C1 segment of cervical spinal cord (tissue), 14 donors: ENCODE measurements around the gene CREG2.
"Not testable (repeated sequence)": the region's sequence is repeated elsewhere in the genome, so short reads cannot be mapped to it uniquely, and the experiment has no call there.

ENCODE experiments used
- DNase-seq, 14 donors: peaks; one replicate each; lab custom pipeline; 2025; lab: John Stamatoyannopoulos, UW

The CREG2 gene

GRCh38 chr2:101348883-101349282 is 38.4 kb downstream of the CREG2 start:
- DNase-seq, result no peak

DNA sequence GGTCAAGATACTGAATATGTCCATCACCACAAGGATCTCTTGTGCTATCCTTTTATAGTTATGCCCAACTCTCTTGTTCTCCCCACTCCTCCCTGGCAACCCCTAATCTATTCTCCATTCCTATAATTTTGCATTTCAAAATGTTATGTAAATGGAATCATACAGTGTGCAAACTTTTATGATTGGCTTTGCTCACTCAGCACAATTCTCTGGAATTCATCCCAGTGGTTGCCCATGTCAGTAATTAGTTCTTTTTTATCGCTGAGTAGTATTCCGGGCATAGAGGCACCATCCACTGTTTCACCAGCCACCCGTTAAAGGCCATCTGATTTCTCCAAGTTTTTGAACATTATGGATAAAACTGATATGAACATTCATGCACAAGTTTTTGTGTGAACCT is 40.4 kb downstream of the CREG2 start:
- DNase-seq, result no peak

GRCh38 chr2:101344137-101344536 is 43.2 kb downstream of the CREG2 start:
- DNase-seq, result peak in 3 of 14 donors; percentile 7 to 28 (median 21)

GRCh38 chr2:101342625-101343008 is 44.7 kb downstream of the CREG2 start:
- no peak for DNase-seq

- DNase-seq, result peak in 10 of 14 donors; percentile 34 to 74 (median 49)
Measured at GRCh38 chr2:101341901-101342624, 45.2 kb downstream of the CREG2 start.

GRCh38 chr2:101341421-101341820 is 45.9 kb downstream of the CREG2 start:
- no peak for DNase-seq

GRCh38 chr2:101340141-101340551 is 47.2 kb downstream of the CREG2 start:
- no peak for DNase-seq

DNA sequence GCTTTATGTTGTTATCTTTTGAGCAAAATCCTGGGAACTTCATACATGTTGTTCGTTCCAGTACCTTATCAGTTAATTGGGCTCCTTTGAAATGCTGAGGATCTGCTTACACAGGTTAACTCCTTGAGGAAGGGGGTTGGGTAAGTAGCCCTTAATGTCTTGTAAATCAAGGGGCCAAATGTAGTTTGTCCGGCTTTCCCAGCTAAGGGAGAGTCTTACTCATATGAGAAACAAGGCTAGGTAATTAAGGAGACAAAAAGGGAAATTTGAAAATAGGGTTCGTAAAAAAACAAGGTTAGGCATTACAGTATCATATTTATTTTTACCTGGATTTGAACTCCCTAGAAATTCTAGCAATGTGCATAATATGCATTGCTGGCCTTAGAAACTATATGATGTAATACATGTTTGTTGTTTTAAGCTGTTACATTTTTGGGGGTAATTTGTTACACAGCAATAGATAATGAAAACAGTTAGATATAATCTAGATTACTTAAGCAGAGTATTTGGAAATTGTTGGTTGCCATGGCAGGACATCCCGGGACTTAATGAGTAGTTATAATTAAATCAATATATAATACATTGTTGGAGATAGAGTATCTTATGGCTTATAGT is 47.9 kb downstream of the CREG2 start:
- no peak for DNase-seq

DNA sequence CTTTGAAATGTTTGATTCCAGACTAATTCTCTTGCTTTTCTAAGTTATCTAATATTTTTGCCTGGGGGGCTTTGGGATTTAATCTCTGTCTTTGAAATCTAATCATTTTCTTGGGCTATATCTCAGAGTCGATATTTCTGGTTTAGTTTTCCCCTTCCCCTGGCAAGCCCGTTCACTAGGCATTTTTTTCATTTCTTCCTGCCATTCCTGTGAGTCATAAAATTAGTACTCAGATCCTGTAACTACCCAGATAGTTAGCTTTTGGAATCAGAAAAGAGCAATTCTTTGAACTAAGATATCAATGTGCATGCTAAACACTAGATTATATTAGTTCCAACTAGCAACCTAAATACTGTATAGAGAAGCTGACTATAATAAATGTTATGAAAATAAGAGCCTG is 49.4 kb downstream of the CREG2 start:
- DNase-seq, result no peak

- DNase-seq, result no peak
Measured at GRCh38 chr2:101332885-101333766, 54.2 kb downstream of the CREG2 start.

- DNase-seq, result no peak
Measured at GRCh38 chr2:101331202-101331601, 56.1 kb downstream of the CREG2 start.

DNA sequence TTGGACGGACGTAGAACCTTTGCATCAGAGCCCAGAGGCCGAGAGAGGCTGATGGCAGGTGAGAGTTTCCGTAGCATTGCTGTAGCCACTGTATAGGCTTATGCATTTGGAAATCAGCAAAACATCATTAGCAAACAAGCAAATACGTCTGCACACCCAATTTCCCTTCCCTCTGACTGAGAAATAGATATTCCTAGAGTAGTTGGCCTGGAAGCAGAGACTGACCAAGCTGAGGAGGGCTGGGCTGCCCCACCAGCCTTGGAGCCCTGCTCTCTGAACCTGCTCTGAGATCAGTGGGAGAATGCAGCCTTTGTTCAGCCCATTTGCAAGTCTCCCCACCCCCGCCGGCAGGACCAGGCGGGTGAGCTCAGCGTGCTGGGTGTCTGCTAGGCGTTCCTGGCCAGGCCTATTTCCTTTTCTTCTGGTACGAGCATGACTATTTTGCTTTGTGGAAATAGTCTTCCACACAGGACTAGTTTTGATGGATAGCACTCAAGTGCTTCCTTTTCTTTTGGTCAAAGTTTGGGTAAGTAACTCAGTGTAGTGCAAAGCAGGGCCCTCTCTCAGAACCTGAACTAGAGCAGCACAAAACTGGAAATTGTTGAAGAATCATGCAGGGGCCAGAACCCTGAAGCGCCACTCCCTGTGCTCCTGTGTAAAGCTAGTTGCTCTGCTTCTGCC is 56.9 kb downstream of the CREG2 start:
- peak in 11 of 14 donors; percentile 17 to 75 (median 68) for DNase-seq

DNA sequence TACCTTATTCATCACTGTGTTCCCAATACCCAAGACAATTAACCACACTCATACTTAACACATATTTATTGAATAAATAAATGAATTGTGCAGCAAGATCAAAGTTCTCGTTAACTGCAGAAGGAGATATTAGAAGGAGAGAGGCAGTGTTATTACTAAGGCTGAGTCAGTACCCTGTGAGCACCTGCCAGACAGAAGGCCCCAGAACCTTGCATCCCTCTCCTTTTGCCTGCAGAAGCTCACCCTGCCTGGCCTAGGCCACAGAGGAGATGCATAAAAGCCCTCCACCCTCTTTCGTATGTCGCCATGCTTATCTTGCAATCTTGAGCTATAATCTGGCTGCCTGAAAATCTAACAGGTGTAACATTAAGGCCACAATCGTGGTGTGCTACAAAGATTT is 58.3 kb downstream of the CREG2 start:
- no peak for DNase-seq

DNA sequence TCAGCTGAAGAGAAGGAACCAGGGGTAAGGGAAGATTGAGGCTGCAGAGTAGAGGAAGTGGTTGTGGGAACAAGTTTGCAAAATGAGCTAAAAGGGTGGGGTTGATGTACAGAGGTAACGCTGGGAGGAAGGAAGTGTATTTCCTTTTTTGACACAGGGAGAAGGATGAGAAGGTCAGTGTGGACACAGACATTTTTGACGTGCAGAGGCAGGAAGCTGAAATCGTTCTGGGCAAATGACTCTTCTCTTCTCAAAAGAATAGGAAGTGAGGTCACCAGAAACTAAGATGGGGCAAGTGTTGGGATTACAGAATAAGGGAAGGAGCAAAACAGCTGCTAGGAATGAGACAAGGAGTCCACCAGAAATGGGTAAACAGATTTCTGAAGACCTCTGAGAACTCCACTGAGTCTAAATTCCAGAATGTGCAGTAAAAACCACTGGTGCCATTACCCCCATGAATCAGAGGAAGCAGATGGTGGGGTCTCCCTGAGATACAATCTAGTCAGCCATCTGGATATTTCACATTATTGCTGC is 58.8 kb downstream of the CREG2 start:
- DNase-seq, result no peak

- DNase-seq, result no peak
Measured at GRCh38 chr2:101327863-101328394, 59.4 kb downstream of the CREG2 start.

DNA sequence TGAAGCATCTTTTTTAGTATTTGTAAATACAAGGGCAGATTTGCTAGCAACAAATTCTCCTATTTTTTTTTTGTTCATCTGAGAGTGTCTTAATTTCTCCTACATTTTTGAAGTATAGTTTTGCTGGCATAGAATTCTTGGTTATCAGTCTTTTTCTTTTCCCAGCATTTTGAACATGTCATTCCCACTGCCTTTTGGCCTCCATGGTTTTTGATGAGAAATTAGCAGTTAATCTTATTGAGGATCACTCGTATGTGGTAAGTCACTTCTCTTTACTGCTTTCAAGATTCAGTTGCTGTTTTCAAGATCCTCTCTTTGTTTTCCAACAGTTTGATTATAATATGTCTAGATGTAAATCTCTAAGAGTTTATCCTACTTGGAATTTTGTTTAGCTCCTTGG is 61.9 kb downstream of the CREG2 start:
- DNase-seq, result no peak

- not testable (repeated sequence) for DNase-seq
Measured at GRCh38 chr2:101316568-101316967, 70.7 kb downstream of the CREG2 start.

DNA sequence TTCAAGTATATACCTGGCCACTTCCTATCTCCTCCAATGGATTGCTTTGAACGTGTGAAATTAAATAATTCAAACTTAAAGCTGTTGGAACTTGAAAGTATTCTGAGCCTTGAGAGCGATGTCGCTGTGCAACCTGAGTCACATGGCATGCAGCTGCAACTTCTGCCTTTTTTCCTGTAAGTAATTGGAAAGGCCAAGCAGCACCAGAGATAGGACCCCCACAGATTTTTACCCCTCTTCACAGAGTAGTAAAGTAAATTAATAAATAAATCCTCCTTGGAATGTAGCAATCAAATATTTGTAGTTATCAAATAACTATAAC is 75.6 kb downstream of the CREG2 start:
- DNase-seq, result no peak

- DNase-seq, result no peak
Measured at GRCh38 chr2:101310834-101311695, 76.2 kb downstream of the CREG2 start.

DNA sequence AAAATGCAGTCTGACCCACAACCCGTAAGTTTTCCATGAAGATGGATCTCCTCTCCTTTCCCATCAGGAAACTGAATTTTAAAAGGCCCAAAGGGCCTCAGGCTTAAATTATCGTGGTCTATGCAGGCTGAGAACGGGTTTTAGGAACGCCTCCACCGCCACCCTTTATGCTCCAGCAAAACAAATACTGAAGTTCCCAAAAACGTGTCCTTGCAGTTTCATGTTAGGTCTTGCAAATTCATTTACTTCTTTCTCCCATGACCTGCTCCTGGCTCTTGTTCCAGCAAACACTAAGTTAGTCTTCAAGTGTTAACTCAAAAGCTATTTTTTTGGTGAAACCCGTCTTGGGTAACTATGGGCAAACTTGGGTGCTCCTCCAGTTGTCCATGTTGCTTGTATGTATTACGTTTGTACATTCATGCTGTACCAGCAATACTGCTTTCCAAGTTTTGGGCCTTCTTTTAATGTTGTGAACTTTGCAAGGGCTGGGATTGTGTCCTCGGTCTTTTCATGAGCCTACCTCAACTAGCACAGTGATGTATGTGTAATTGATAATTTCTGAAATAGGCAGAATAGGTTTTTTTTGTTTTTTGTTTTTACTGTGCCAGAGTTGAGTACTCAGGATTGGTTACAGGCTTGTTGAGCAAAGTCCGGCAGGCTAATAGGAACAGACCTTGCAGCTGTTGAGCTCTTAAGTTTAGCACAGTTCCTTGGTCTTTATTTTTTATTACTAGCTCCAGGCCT is 77.0 kb downstream of the CREG2 start:
- no peak for DNase-seq
